Mesendoderm (in vitro differentiated cells): Measurements from ENCODE around the gene VAT1L.

Experiments
- DNase-seq: peaks from one replicate; pipeline ENCODE4 v3.0.0; 2013
- H2AK5ac ChIP-seq: 2 replicates; pipeline ENCODE4 v1.6.1; 2013; ENCODE audit warnings: low read length, inconsistent platforms
- H2BK120ac ChIP-seq: 2 replicates; pipeline ENCODE4 v1.6.1; 2013; ENCODE audit warnings: low read depth, mild to moderate bottlenecking, low read length, moderate library complexity, mixed read lengths
- H2BK15ac ChIP-seq: replicated peaks from 2 replicates; pipeline ENCODE4 v1.6.1; 2013; ENCODE audit warnings: low read depth, mild to moderate bottlenecking, moderate library complexity
- H2BK5ac ChIP-seq: 2 replicates; pipeline ENCODE4 v1.6.1; 2013; ENCODE audit warnings: low read length, inconsistent platforms
- H3K18ac ChIP-seq: 2 replicates; pipeline ENCODE4 v1.6.1; 2013; ENCODE audit warnings: mild to moderate bottlenecking, low read length, mixed read lengths
- H3K23ac ChIP-seq: one replicate; pipeline ENCODE4 v1.6.1; 2013; ENCODE audit warnings: low read length
- H3K27ac ChIP-seq: 2 replicates; pipeline ENCODE4 v1.5.1; 2013; ENCODE audit warnings: low read depth, mild to moderate bottlenecking, inconsistent platforms, low read length, moderate library complexity
- H3K27me3 ChIP-seq: 2 replicates; pipeline ENCODE4 v1.6.1; 2013; ENCODE audit warnings: low read length, control low read depth, mild to moderate bottlenecking, inconsistent platforms; ENCODE audit not compliant: insufficient read depth, poor library complexity
- H3K36me3 ChIP-seq: 2 replicates; pipeline ENCODE4 v1.6.1; 2013; ENCODE audit warnings: low read length, inconsistent platforms; ENCODE audit not compliant: control insufficient read depth, insufficient read depth
- H3K4ac ChIP-seq: one replicate; pipeline ENCODE4 v1.6.1; 2013; ENCODE audit warnings: low read depth, mild to moderate bottlenecking, low read length, moderate library complexity
- H3K4me1 ChIP-seq: 2 replicates; pipeline ENCODE4 v1.6.1; 2013; ENCODE audit warnings: low read depth, low read length, inconsistent platforms; ENCODE audit not compliant: control insufficient read depth
- H3K4me2 ChIP-seq: 2 replicates; pipeline ENCODE4 v1.6.1; 2013; ENCODE audit warnings: low read length
- H3K4me3 ChIP-seq: 2 replicates; pipeline ENCODE4 v1.5.1; 2013; ENCODE audit warnings: mild to moderate bottlenecking, low read length
- H3K56ac ChIP-seq: one replicate; pipeline ENCODE4 v1.6.1; 2013; ENCODE audit warnings: low read length
- H3K79me1 ChIP-seq: 2 replicates; pipeline ENCODE4 v1.6.1; 2013; ENCODE audit warnings: low read length, inconsistent platforms
- H3K79me2 ChIP-seq: 2 replicates; pipeline ENCODE4 v1.6.1; 2013; ENCODE audit warnings: mild to moderate bottlenecking, low read length; ENCODE audit not compliant: control insufficient read depth, insufficient read depth
- H3K9ac ChIP-seq: 2 replicates; pipeline ENCODE4 v1.6.1; 2013; ENCODE audit warnings: low read length, inconsistent platforms
- H4K5ac ChIP-seq: one replicate; pipeline ENCODE4 v1.6.1; 2013; ENCODE audit warnings: low read length
- H4K8ac ChIP-seq: one replicate; pipeline ENCODE4 v1.6.1; 2013; ENCODE audit warnings: low read depth, mild to moderate bottlenecking, control low read depth, low read length, moderate library complexity
- WGBS: extraction: QIAGEN DNeasy Blood & Tissue Kit; methylation state at CpG from one replicate; pipeline ENCODE4 v1.1.7; 2013; ENCODE audit warnings: low lambda C conversion rate, missing lambda C conversion rate; ENCODE audit not compliant: insufficient coverage; ENCODE audit errors: extremely low coverage; 5-methylcytosine and 5-hydroxymethylcytosine counted together

Gene VAT1L

GRCh38 chr16:77858060-77858459 lies 69.7 kb downstream of the VAT1L start:
- DNase-seq, result no peak
- no peaks in the 10 kb centered on the region for H3K36me3 ChIP-seq
- H3K27me3 ChIP-seq, result no peaks in the 10 kb centered on the region
- no peak overlapping the region for H2BK5ac ChIP-seq
- H2BK15ac ChIP-seq, result no peak overlapping the region
- H3K4me2 ChIP-seq, result no peak overlapping the region
- no peaks in the 10 kb centered on the region for H3K4me1 ChIP-seq
- WGBS, result no CpG with 5 or more reads among the region's 6 CpGs
- no peak overlapping the region for H3K56ac ChIP-seq
- H3K4me3 ChIP-seq, result no peak overlapping the region
- H3K4ac ChIP-seq, result no peak overlapping the region
- H3K79me1 ChIP-seq, result no peaks in the 10 kb centered on the region
- H2AK5ac ChIP-seq, result no peak overlapping the region
- H3K18ac ChIP-seq, result no peak overlapping the region
- no peak overlapping the region for H3K27ac ChIP-seq
- H3K9ac ChIP-seq, result no peak overlapping the region
- H3K79me2 ChIP-seq, result no peaks in the 10 kb centered on the region
- no peak overlapping the region for H2BK120ac ChIP-seq
- no peak overlapping the region for H3K23ac ChIP-seq
- H4K5ac ChIP-seq, result no peak overlapping the region
- no peak overlapping the region for H4K8ac ChIP-seq

GRCh38 chr16:77859493-77860232 lies 71.3 kb downstream of the VAT1L start:
- H4K5ac ChIP-seq, result no peak overlapping the region
- no peak overlapping the region for H4K8ac ChIP-seq
- no peaks in the 10 kb centered on the region for H3K79me1 ChIP-seq
- no peak overlapping the region for H3K9ac ChIP-seq
- H2BK120ac ChIP-seq, result no peak overlapping the region
- H2BK15ac ChIP-seq, result no peak overlapping the region
- H3K4ac ChIP-seq, result no peak overlapping the region
- H3K4me3 ChIP-seq, result no peak overlapping the region
- WGBS, result no CpG with 5 or more reads among the region's 11 CpGs
- no peak overlapping the region for H2AK5ac ChIP-seq
- no peaks in the 10 kb centered on the region for H3K79me2 ChIP-seq
- H3K27ac ChIP-seq, result no peak overlapping the region
- no peak for DNase-seq
- no peaks in the 10 kb centered on the region for H3K27me3 ChIP-seq
- H3K4me1 ChIP-seq, result no peaks in the 10 kb centered on the region
- H3K23ac ChIP-seq, result no peak overlapping the region
- H3K56ac ChIP-seq, result no peak overlapping the region
- H2BK5ac ChIP-seq, result no peak overlapping the region
- H3K18ac ChIP-seq, result no peak overlapping the region
- H3K36me3 ChIP-seq, result no peaks in the 10 kb centered on the region
- no peak overlapping the region for H3K4me2 ChIP-seq

- no peaks in the 10 kb centered on the region for H3K4me1 ChIP-seq
These were observed 72.6 kb downstream of the VAT1L start for GRCh38 chr16:77860953-77861352.

DNA sequence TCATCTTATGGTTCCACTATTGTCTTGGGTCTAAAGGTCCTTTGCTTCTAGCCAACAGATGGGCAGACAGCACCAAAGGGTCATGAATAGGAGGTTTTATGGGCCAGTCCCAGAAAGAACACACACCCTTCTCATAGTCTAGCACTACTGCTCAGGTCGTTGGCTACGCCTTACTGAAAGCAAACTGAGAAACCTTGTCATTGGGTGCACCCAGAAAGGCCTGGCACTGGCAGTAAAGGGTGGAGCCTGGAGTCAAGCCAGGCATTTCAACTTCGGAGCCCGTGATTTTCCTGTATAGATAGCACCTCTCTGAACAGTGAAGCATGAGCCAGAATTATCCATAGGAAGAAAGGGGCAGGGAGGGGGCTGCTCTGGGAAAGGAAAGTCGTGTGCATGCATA lies 74.9 kb downstream of the VAT1L start:
- no peak overlapping the region for H3K4me3 ChIP-seq
- H3K79me2 ChIP-seq, result no peaks in the 10 kb centered on the region
- H3K27me3 ChIP-seq, result no peaks in the 10 kb centered on the region
- no peak overlapping the region for H3K56ac ChIP-seq
- H3K4me2 ChIP-seq, result no peak overlapping the region
- no peaks in the 10 kb centered on the region for H3K4me1 ChIP-seq
- H4K5ac ChIP-seq, result no peak overlapping the region
- H2BK120ac ChIP-seq, result no peak overlapping the region
- no peak overlapping the region for H3K23ac ChIP-seq
- no peak overlapping the region for H3K27ac ChIP-seq
- H4K8ac ChIP-seq, result no peak overlapping the region
- DNase-seq, result no peak
- H2BK5ac ChIP-seq, result no peak overlapping the region
- H3K79me1 ChIP-seq, result no peaks in the 10 kb centered on the region
- H3K36me3 ChIP-seq, result no peaks in the 10 kb centered on the region
- no peak overlapping the region for H3K18ac ChIP-seq
- no peak overlapping the region for H3K9ac ChIP-seq
- H2AK5ac ChIP-seq, result no peak overlapping the region
- no peak overlapping the region for H3K4ac ChIP-seq
- no CpG with 5 or more reads among the region's 5 CpGs for WGBS
- H2BK15ac ChIP-seq, result no peak overlapping the region

More at GRCh38 chr16:77860953-77861352, 72.6 kb downstream of the VAT1L start:
- H3K56ac ChIP-seq, result no peak overlapping the region
- no CpG with 5 or more reads among the region's 3 CpGs for WGBS
- H2BK120ac ChIP-seq, result no peak overlapping the region
- DNase-seq, result no peak
- no peak overlapping the region for H3K4me2 ChIP-seq
- no peak overlapping the region for H3K18ac ChIP-seq
- H3K27ac ChIP-seq, result no peak overlapping the region
- H3K23ac ChIP-seq, result no peak overlapping the region
- no peaks in the 10 kb centered on the region for H3K79me1 ChIP-seq
- H3K36me3 ChIP-seq, result no peaks in the 10 kb centered on the region
- no peaks in the 10 kb centered on the region for H3K27me3 ChIP-seq
- H2BK15ac ChIP-seq, result no peak overlapping the region
- no peak overlapping the region for H3K4me3 ChIP-seq
- H2BK5ac ChIP-seq, result no peak overlapping the region
- H3K9ac ChIP-seq, result no peak overlapping the region
- H4K5ac ChIP-seq, result no peak overlapping the region
- H3K79me2 ChIP-seq, result no peaks in the 10 kb centered on the region
- no peak overlapping the region for H4K8ac ChIP-seq
- H3K4ac ChIP-seq, result no peak overlapping the region
- H2AK5ac ChIP-seq, result no peak overlapping the region

GRCh38 chr16:77866752-77867151 lies 78.4 kb downstream of the VAT1L start:
- Histone ChIP-seq H3K9ac (no peak overlapping the region), H2AK5ac (no peak overlapping the region), H3K4ac (no peak overlapping the region), H2BK15ac (no peak overlapping the region), H3K4me1 (no peaks in the 10 kb centered on the region), H4K8ac (no peak overlapping the region), H4K5ac (no peak overlapping the region), H3K18ac (no peak overlapping the region), H3K27ac (no peak overlapping the region), H3K79me1 (no peaks in the 10 kb centered on the region), H3K23ac (no peak overlapping the region), H3K4me3 (no peak overlapping the region), H2BK5ac (no peak overlapping the region), H3K4me2 (no peak overlapping the region), H3K36me3 (no peaks in the 10 kb centered on the region), H3K56ac (no peak overlapping the region), H3K79me2 (no peaks in the 10 kb centered on the region), H2BK120ac (no peak overlapping the region), H3K27me3 (no peaks in the 10 kb centered on the region)
- WGBS, result no CpG with 5 or more reads among the region's 8 CpGs
- DNase-seq, result no peak

DNA sequence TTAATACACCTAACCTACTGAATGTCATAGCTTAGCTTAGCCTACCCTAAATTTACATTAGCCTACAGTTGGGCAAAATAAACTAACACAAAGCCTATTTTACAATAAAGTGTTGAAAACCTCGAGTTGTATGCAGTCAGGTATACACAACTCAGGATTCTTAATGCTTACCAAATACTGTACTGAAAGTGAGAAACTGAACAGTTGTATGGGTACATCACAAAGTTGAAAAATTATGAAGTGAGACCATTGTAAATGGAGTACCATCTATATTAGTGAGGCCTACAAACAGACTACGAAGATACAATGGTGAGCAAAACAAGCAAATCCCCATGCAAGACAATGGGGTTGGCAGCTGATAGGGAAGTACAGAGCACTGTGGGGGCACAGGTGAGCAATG lies 79.7 kb downstream of the VAT1L start:
- Histone ChIP-seq H3K4me3 (no peak overlapping the region), H3K9ac (no peak overlapping the region), H2AK5ac (no peak overlapping the region), H3K27ac (no peak overlapping the region), H4K5ac (no peak overlapping the region), H3K79me2 (no peaks in the 10 kb centered on the region), H3K23ac (no peak overlapping the region), H3K4ac (no peak overlapping the region), H2BK120ac (no peak overlapping the region), H3K56ac (no peak overlapping the region), H3K4me2 (no peak overlapping the region), H2BK15ac (no peak overlapping the region), H3K18ac (no peak overlapping the region), H3K27me3 (no peaks in the 10 kb centered on the region), H3K36me3 (no peaks in the 10 kb centered on the region), H3K79me1 (no peaks in the 10 kb centered on the region), H3K4me1 (no peaks in the 10 kb centered on the region), H2BK5ac (no peak overlapping the region), H4K8ac (no peak overlapping the region)
- WGBS, result no CpG with 5 or more reads among the region's 2 CpGs
- DNase-seq, result no peak
